HG02678 (cell line): ENCODE results near the gene SUSD2.
A peak's percentile ranks its signal among the peaks of the same experiment; 100 is the strongest.

Experiments used
- ATAC-seq: cut with Tn5 transposase; IDR thresholded peaks from one replicate; pipeline ENCODE4 v1.9.1; 2021; ENCODE audit warnings: mild to moderate bottlenecking, moderate library complexity; ENCODE audit not compliant: unreplicated experiment

Gene SUSD2

DNA sequence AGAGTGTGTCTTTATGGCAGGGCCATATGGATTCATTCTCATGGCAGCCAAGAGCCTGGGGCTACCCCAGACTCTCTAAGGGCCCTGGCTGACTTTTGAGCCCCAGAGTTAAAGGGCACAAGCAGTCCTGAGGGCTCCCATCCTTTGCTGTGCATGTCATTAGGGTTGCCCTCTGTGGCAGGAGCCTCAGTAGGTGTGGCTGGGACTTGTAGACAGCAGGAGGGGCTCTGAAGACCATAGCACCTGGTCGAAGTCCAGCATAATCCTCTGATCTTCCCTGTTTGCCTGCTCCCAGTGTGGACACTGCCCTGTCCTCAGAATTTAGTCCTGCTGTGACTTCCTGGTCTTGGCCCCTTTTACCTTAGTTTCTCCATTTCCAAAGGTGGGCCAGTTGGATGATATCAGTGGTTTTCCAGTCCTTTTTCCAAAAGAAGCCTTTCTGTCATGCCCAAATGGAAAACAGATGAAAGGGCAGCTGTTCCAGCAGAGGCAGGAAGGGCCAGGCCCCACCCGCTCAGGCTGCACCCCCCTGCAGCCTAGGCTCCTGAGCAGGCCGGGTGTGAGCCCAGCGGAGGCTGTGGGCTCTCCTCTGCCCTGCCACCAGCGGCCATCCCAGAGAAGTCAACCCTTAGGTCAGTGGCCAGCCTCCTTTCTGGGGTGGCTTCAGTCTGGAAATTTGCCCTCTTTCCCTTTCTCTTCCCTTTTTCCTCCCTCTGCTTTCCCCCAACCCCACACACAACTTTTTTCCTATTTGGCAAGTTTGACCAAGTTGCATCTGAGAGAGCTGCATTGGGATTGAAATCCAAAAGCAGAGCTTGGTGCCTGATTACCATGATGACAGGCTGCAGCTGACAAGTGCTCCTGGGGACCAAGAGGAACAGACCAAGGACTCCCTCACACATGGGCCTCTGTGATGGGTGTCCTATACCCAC is 32.8 kb upstream of the SUSD2 start:
- no peak for ATAC-seq

- no peak for ATAC-seq
These were observed 32.1 kb upstream of the SUSD2 start for GRCh38 chr22:24149198-24149590.

GRCh38 chr22:24153353-24153752 is 27.9 kb upstream of the SUSD2 start:
- no peak for ATAC-seq

- ATAC-seq, result no peak
These were observed 27.3 kb upstream of the SUSD2 start for GRCh38 chr22:24153959-24154358.

DNA sequence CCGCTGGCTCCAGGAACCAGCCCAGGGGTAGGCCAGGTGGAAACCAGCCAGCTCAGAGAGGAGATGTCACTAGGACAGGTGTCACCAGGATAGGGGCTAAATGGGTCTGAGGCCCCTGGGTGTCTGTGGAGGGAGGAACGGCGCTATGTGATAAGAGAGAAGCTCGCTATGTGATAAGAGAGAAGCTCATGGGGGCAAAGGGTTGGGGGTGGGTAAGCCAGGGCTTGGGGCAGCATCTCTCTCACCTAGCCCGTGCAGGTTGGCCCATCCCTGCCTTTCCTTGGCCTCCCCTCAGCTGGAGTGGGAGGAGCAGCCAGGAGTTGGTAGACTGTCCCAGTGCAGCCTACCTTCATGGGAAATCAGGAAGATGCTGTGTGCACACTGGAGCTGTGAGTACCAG is 26.5 kb upstream of the SUSD2 start:
- ATAC-seq, result no peak

DNA sequence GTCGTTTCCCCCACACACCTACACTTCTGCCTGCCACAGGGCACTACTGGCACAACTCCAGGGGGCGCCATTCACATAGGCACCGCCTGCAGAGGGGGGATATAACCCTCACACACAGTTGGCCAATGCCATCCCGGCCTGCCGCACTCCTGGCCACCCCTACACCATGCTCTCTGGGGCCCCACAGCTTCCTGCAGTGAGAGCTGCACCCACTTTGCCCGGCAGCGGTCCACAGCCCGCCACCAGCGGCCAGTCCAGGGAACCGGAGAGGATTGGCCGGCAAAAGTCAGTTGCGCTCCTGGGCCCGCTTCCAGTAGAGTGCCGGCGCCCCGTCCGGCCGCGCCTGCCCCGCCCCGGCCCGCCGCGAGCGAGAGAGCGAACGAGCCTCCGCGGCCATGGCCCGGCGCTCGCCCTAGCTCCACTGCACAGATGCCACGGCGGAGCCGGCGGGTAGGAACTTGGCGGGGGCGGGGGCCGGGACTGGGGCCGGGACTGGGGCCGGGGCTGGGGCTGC is 25.6 kb upstream of the SUSD2 start:
- ATAC-seq, result peak; percentile 33

- ATAC-seq, result peak; percentile 38
These were observed 25.0 kb upstream of the SUSD2 start for GRCh38 chr22:24156141-24156912.

DNA sequence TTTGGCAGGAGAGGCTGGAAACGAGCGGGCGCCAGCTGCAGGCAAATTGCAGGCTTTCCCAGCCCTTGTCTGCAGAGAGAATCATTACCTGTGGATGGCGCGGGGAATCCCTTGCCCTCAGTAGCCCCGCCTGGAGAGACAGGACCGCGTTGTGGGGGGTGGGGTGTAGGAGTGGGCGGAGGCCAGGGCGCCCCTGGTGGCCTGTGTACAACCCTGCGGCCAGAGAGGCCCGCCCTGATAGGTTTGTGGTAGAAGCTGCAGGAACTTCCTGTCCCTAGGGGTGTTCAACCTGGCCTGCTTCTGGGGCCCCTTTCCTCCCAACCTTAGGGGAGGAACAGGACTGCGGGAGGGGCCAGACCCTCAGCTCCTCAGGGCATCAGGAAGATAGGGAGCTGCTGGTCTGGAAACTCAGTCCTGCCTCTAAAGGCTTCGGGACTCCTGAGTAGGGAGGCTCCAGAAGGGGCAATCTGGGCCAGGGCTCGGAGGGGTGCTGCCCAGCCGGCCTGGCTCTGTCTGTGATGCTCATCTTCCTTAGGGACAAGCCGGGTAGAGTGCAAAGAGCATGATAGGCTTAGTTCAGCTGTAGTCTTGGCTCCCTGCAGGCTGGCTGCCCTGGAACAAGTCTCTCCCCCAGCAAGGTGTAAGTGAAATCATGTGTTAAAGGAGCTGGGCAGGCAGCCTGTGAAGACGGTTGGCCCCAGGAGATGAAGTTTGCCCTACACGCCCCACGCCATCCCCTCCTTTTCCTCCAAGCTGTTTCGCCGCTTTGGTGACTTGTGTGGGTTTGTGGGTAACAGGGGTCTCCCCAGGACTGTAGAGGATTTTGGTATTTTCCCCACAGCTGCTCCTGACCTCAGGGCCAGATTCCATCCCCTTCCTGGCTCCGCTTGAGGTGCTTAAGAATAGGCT is 24.1 kb upstream of the SUSD2 start:
- peak; percentile 73 for ATAC-seq

DNA sequence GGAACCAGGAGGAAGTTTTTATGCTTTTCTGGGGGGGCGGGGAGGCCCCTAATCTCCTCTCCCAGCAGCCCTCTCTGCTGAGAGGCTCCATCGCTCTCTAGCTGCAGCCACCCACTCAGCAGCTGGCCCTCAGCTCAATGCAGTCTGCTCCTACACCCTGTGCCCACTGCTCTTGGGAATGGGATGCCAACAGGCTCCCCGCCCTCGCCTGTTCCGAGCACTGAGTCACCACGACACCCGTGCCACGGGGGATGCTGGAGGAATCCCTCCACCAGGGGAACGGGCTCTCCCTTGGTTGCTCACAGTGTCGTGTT is 23.5 kb upstream of the SUSD2 start:
- ATAC-seq, result no peak

GRCh38 chr22:24159650-24160049 is 21.6 kb upstream of the SUSD2 start:
- no peak for ATAC-seq

DNA sequence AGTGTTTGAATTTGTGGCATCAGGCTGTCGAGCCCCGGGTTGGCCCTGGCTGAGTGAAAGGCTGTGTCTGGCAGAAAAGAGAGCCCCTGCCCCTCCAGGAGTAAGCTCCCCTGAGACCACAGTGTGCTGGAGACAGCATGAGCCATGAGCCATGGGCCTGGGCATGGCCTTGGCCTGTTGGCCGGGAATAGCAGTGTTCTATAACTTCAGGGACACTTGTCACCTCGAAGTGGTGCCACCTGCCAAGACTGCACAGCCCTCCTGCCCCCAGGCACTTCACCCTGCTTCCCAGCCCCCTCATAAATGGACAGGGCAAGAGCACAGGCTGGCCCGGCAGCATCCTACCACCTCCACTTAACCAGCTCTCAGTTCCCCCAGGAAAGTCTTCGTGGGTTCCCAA is 20.7 kb upstream of the SUSD2 start:
- no peak for ATAC-seq

DNA sequence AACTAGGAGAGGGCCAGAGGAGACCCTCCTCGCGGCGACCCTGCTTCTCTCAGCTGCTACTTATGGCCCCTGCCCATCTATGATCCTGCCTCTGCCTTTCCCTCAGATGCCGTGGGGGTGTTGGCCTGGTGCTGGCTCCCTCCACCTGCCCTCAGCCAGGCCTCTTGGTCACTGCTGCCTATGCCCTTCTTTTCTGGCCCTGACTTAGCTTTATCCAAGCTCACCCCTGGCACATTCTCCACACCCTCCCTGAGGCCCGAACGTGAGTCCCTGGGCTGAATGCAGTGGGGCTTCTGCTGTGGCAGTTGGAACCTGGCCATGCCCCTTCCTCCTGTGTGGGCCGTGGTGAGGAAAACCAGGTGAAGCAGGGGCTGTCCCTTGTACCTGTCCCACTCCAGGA is 19.8 kb upstream of the SUSD2 start:
- no peak for ATAC-seq

- ATAC-seq, result no peak
These were observed 19.4 kb upstream of the SUSD2 start for GRCh38 chr22:24161909-24162308.

DNA sequence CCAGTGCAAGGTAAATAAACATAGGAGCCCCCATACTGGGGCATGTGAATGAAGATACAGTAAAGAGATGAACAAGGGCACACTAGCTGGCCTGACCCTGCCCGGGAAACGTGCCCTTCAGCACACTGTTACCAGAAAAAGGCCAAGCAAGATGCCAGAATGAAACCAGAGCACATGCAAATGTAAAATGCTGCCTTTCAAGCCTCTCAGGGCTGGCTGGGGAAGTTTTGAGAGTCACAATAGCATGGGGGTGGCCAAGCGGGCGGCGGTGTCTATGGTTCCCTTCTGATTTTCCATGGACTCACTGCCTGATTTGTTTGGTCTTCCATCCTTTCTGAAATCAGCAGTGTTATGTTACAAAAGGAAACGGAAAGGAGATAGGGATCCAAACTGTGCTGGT is 18.9 kb upstream of the SUSD2 start:
- no peak for ATAC-seq

GRCh38 chr22:24164243-24164642 is 17.0 kb upstream of the SUSD2 start:
- ATAC-seq, result no peak

GRCh38 chr22:24164940-24165339 is 16.3 kb upstream of the SUSD2 start:
- no peak for ATAC-seq

GRCh38 chr22:24165673-24166072 is 15.6 kb upstream of the SUSD2 start:
- no peak for ATAC-seq

DNA sequence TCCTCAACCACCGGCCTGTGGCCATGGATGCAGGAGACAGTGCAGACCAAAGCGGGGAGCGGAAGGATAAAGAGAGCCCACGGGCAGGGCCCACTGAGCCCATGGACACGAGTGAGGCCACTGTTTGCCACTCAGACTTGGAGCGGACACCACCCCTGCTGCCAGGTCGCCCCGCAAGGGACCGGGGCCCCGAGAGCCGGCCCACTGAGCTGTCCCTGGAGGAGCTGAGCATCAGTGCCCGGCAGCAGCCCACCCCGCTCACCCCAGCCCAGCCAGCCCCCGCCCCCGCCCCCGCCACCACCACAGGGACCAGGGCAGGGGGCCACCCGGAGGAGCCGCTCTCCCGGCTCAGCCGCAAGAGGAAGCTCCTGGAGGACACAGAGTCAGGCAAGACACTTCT is 14.5 kb upstream of the SUSD2 start:
- no peak for ATAC-seq

DNA sequence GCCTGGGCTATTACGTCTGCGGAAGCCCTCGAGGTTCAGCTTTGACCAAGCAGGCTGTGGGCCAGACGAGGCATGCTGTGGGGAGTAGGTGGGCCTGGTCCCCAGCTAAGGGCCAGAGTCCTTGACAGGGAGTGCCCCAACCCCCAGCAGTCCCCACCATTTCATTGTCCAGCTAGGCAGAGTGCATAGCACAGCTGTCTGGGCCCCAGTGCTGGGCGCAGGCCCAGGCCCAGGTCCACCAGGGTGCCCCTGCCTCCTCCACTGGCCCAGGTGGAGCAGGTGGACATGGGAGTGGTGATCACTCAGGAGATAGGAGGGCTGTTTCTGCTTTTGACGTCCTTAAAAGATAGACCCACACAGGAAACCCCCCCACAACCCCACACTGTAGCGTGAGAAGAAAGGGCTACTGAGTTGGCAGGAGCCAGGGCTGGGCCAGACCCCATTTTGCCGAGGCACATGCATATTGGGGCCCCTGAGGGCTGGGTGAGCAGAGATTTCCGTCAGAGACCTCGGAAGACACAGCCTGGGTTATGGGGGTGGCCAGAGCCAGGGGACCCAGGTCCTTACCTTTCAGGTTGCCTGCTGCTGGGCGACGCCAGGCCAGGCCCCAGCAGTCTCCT is 11.7 kb upstream of the SUSD2 start:
- no peak for ATAC-seq

- ATAC-seq, result no peak
These were observed 11.1 kb upstream of the SUSD2 start for GRCh38 chr22:24170188-24170587.

DNA sequence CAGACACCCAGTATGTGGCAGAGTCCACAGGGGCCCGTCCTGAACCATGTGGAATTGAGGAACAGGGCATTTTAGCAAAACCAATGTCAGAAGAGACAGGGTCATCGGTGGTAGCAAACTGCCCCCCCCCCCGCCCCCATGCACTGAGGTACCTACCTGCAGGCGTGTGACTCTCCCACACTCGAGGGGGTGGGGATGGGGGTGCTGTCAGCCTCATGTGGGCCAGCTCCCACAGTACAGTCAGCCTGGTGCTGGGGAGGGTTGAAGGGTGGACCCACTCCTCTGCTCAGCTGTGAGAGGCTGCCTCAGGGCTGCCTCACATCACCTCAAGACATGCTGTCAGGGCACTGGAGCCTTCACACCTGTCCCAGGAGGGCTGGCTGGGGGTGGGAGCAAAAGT is 10.7 kb upstream of the SUSD2 start:
- no peak for ATAC-seq
